ENCODE data around the gene TGFBR3. TPM values are rescaled to one million over a fixed set of nuclear protein-coding genes. Genes with fewer than 3 reads are reported as not detected.

TGFBR3 gene
- total and polyA plus RNA-seq, 2 of the 13 experiments (the other 11 are each of a cell fraction or from before 2014, with no cell fraction given) = 76.5 to 195 TPM

GRCh38 chr1:91766883-91767282, 119.1 kb downstream of the TGFBR3 start (continued):
- no peak for TF ChIP-seq EEA1 (CRISPR knock-in tag; IDR thresholded peaks at IDR 0.05; ENCODE audit: borderline replicate concordance)
- peak; percentile 86 for TF ChIP-seq GATAD2A (CRISPR knock-in tag; IDR thresholded peaks at IDR 0.05)
- TF ChIP-seq CREB1 (IDR thresholded peaks at IDR 0.05) = no peak
- TF ChIP-seq CREB1 (CRISPR knock-in tag; IDR thresholded peaks at IDR 0.05) = peak; percentile 44; the same call in 1 of the 2 replicates
- no peak for TF ChIP-seq TRIM22 (IDR thresholded peaks at IDR 0.05)
- no peak for TF ChIP-seq BCLAF1 (IDR thresholded peaks at IDR 0.05)

GRCh38 chr1:91765880-91766443, 120.0 kb downstream of the TGFBR3 start:
- ChIA-PET POLR2A (no interaction called here), CTCF (ENCODE audit: low intra/inter-chr PET ratio, low total read pairs) (no interaction called here)
- no TSS peak for BruUV-seq (replicated peaks)
- ATAC-seq (no peak), DNase-seq (ENCODE audit: low spot score) (no peak), FAIRE-seq (no peak)
- Histone ChIP-seq H2AFZ (ENCODE audit: low read length) (no peak overlapping the region), H3K4me1 (ENCODE audit: insufficient read depth, low read length) (peaks cover 98% of the 10 kb centered on the region), H3K36me3 (replicated peaks in 1 of 2; ENCODE audit: control insufficient read depth in 1 of 2, insufficient read depth in 2 of 2, low read length in 2 of 2) (peaks cover 10 to 44% of the 10 kb centered on the region in 2 experiments), H3K4me2 (ENCODE audit: low read depth, low read length) (no peak overlapping the region), H3K9me3 (ENCODE audit: low read length) (no peaks in the 10 kb centered on the region), H3K4me3 (replicated peaks in 1 of 3; ENCODE audit: insufficient read depth in 1 of 3, low read depth in 2 of 3, low read length in 3 of 3) (no peak overlapping the region), H4K20me1 (ENCODE audit: insufficient read depth, low read length) (peaks cover 4% of the 10 kb centered on the region; the same call in 1 of the 2 replicates), H3K79me2 (ENCODE audit: insufficient read depth, low read length) (peaks cover 60% of the 10 kb centered on the region), H3K9ac (ENCODE audit: insufficient read depth, low read depth, low read length) (no peak overlapping the region), H3K27ac (ENCODE audit: extremely low read length, insufficient read depth, low read length) (peak overlapping the region; percentile 51), H3K27me3 (ENCODE audit: control insufficient read depth in 1 of 2, insufficient read depth in 2 of 2, low read length in 2 of 2) (no peaks in the 10 kb centered on the region)
- intact Hi-C loops (cut with micrococcal nuclease; ENCODE audit: unreplicated experiment) = loop anchor here (10.0 kb wide), 1 partner anchor 119 kb away; the partner anchor contains the start of gene TGFBR3
- in situ Hi-C loops (cut with HindIII; ENCODE audit: extremely low pct_ligation_motif_present, low pct_unique_long_range_greater_than_20kb) = no loop called here
- WGBS (ENCODE audit: low lambda C conversion rate) = 90% methylated on average over 3 of the region's 3 CpGs
- TF ChIP-seq ZFY (CRISPR knock-in tag; IDR thresholded peaks at IDR 0.05) (no peak), ADNP (CRISPR knock-in tag; IDR thresholded peaks at IDR 0.05) (no peak), RBM22 (optimal IDR thresholded peaks at IDR 0.05; ENCODE audit: low read length) (peak; percentile 6), RBM39 (IDR thresholded peaks at IDR 0.05; ENCODE audit: low read depth, low read length, poor library complexity, severe bottlenecking) (no peak), ZSCAN20 (CRISPR knock-in tag; IDR thresholded peaks at IDR 0.05; ENCODE audit: borderline replicate concordance) (no peak), AGO2 (optimal IDR thresholded peaks at IDR 0.05; ENCODE audit: low read depth, low read length) (peak; percentile 43), NFKBIZ (CRISPR knock-in tag; IDR thresholded peaks at IDR 0.05) (no peak), ZNF276 (CRISPR knock-in tag; IDR thresholded peaks at IDR 0.05; ENCODE audit: low read depth) (no peak), DMAP1 (CRISPR knock-in tag; IDR thresholded peaks at IDR 0.05) (no peak), MLLT10 (CRISPR knock-in tag; IDR thresholded peaks at IDR 0.05) (no peak), ZNF121 (CRISPR knock-in tag; IDR thresholded peaks at IDR 0.05) (0 out of 2 replicates have a peak, but pooled peaks have one; percentile 31), ZNF614 (CRISPR knock-in tag; IDR thresholded peaks at IDR 0.05; ENCODE audit: borderline replicate concordance) (no peak), ZNF382 (CRISPR knock-in tag; IDR thresholded peaks at IDR 0.05; ENCODE audit: borderline replicate concordance) (no peak), ZNF878 (CRISPR knock-in tag; IDR thresholded peaks at IDR 0.05) (no peak)
